Esophagus squamous epithelium (tissue), 5 donors: ENCODE data around the gene ASF1A. TPM values are rescaled to one million over a fixed set of nuclear protein-coding genes. Genes with fewer than 3 reads are reported as not detected.
"Not testable (repeated sequence)": the region's sequence is repeated elsewhere in the genome, so short reads cannot be mapped to it uniquely, and the experiment has no call there.

ENCODE experiments used
- DNase-seq: peaks from one replicate; lab custom pipeline; 2025; lab: John Stamatoyannopoulos, UW
- H3K27ac ChIP-seq, 4 donors: fragments of 200-600 bp; sonication (generic); one replicate each; pipeline ENCODE4 v1.5.1; 2016 to 2019; ENCODE audit warnings: mild to moderate bottlenecking in 1 of 4
- H3K27me3 ChIP-seq, 4 donors: fragments of 200-600 bp; sonication (generic); 1 replicate in 3 of 4; 2 replicates in 1 of 4; pipeline versions ENCODE4 v1.5.1 to v1.6.0; 2017 to 2021; ENCODE audit warnings: antibody characterized with exemption in 1 of 4
- H3K36me3 ChIP-seq, 3 donors: fragments of 200-600 bp; sonication (generic); one replicate each; pipeline ENCODE4 v1.5.1; 2016 to 2019
- H3K4me1 ChIP-seq, 3 donors: fragments of 200-600 bp; sonication (generic); one replicate each; pipeline ENCODE4 v1.5.1; 2017 to 2019
- H3K4me3 ChIP-seq, 4 donors: fragments of 200-600 bp; sonication (generic); 1 replicate in 3 of 4; 2 replicates in 1 of 4; pipeline ENCODE4 v1.5.1; 2016 to 2019; ENCODE audit warnings: mild to moderate bottlenecking in 2 of 4, moderate library complexity in 1 of 4
- H3K9me3 ChIP-seq, 3 donors: fragments of 200-600 bp; sonication (generic); one replicate each; pipeline ENCODE4 v1.5.1; 2016 to 2019
- CTCF ChIP-seq, 6 experiments: fragments of 450-650 bp in 4 of 6; fragments of 200-600 bp in 2 of 6; sonication (generic) in 2 of 6; IDR thresholded peaks; one replicate each; pipeline ENCODE4 v1.5.1; 2016 to 2019; ENCODE audit warnings: antibody characterized with exemption in 6 of 6, mild to moderate bottlenecking in 4 of 6, moderate library complexity in 4 of 6
- POLR2A ChIP-seq, 4 donors: fragments of 450-650 bp; IDR thresholded peaks; one replicate each; pipeline ENCODE4 v1.6.1; 2017; ENCODE audit warnings: antibody characterized with exemption in 4 of 4, mild to moderate bottlenecking in 4 of 4, moderate library complexity in 3 of 4
- WGBS, 2 donors: methylation state at CpG; one replicate each; pipeline ENCODE4 v1.1.5; 2018; 5-methylcytosine and 5-hydroxymethylcytosine counted together
- intact Hi-C: fragments of 100-400 bp; cut with DNase I; formaldehyde crosslinking; loops from one replicate; pipeline ENCODE4 v1.15.0; 2022
- total RNA-seq, 4 donors: library from RNA; depleted of rRNA; stranded (reverse); fragments of >200 nt; gene quantifications; one replicate each; pipeline ENCODE4 v1.1.0, GENCODE V29; 2016
- donor health status: DM: yes; HTN: yes; CAD: no.

ASF1A gene
- total RNA-seq, 4 donors from 2014 or later = 10.0 to 16.5 (median 11.9) TPM

- intact Hi-C loops = no loop called here
- WGBS, 2 donors = 35 to 38% methylated on average over 2 of the region's 2 CpGs
- peaks cover 0 to 14% (median 12%) of the 10 kb centered on the region in 3 donors for H3K4me1 ChIP-seq
- H3K4me3 ChIP-seq = no peak overlapping the region
- H3K27ac ChIP-seq = no peak overlapping the region
- no peaks in the 10 kb centered on the region for H3K9me3 ChIP-seq
- TF ChIP-seq POLR2A (IDR thresholded peaks at IDR 0.05) (no peak), CTCF (IDR thresholded peaks at IDR 0.05) (no peak)
- peaks cover 0 to 20% (median 0%) of the 10 kb centered on the region in 3 donors for H3K36me3 ChIP-seq
- no peak for DNase-seq
- no peaks in the 10 kb centered on the region for H3K27me3 ChIP-seq
Measured at GRCh38 chr6:118865100-118865391, 28.9 kb upstream of the ASF1A start.

GRCh38 chr6:118867181-118867580 lies 26.8 kb upstream of the ASF1A start:
- TF ChIP-seq CTCF (IDR thresholded peaks at IDR 0.05) = no peak
- peaks cover 0 to 14% (median 12%) of the 10 kb centered on the region in 3 donors for H3K4me1 ChIP-seq
- no peak overlapping the region for H3K27ac ChIP-seq
- no peak overlapping the region for H3K4me3 ChIP-seq
- DNase-seq = no peak
- peaks cover 0 to under 1% (median 0%) of the 10 kb centered on the region in 3 donors for H3K36me3 ChIP-seq
- WGBS, 2 donors = 87 to 92% methylated on average over 4 of the region's 4 CpGs
- no peaks in the 10 kb centered on the region for H3K9me3 ChIP-seq
- no peaks in the 10 kb centered on the region for H3K27me3 ChIP-seq
- intact Hi-C loops = no loop called here

GRCh38 chr6:118868901-118869300 lies 25.1 kb upstream of the ASF1A start:
- intact Hi-C loops, H3K9me3 ChIP-seq, DNase-seq, H3K27me3 ChIP-seq, H3K36me3 ChIP-seq, H3K4me3 ChIP-seq, H3K27ac ChIP-seq: not testable (repeated sequence)
- 93 to 100% methylated on average over 2 of the region's 2 CpGs for WGBS, 2 donors
- peaks cover 0 to 14% (median 12%) of the 10 kb centered on the region in 3 donors for H3K4me1 ChIP-seq

- no peak overlapping the region for H3K27ac ChIP-seq
- H3K4me1 ChIP-seq = peaks cover 0 to 12% (median 10%) of the 10 kb centered on the region in 3 donors
- H3K36me3 ChIP-seq = no peaks in the 10 kb centered on the region
- no peak overlapping the region for H3K4me3 ChIP-seq
- no peak for TF ChIP-seq POLR2A (IDR thresholded peaks at IDR 0.05)
- no peak for TF ChIP-seq CTCF (IDR thresholded peaks at IDR 0.05)
- no peaks in the 10 kb centered on the region for H3K9me3 ChIP-seq
- intact Hi-C loops = no loop called here
- no peak for DNase-seq
- H3K27me3 ChIP-seq = no peaks in the 10 kb centered on the region
- 39 to 63% methylated on average over 2 of the region's 2 CpGs for WGBS, 2 donors
Measured at GRCh38 chr6:118869350-118869749, 24.6 kb upstream of the ASF1A start.

- Histone ChIP-seq H3K27me3 (no peaks in the 10 kb centered on the region), H3K4me1 (peaks cover 0 to 6% (median 4%) of the 10 kb centered on the region in 3 donors), H3K27ac (no peak overlapping the region), H3K4me3 (no peak overlapping the region), H3K36me3 (no peaks in the 10 kb centered on the region), H3K9me3 (no peaks in the 10 kb centered on the region)
- intact Hi-C loops = no loop called here
- 89 to 98% methylated on average over 2 of the region's 2 CpGs for WGBS, 2 donors
- TF ChIP-seq POLR2A (IDR thresholded peaks at IDR 0.05) (no peak), CTCF (IDR thresholded peaks at IDR 0.05) (no peak)
- no peak for DNase-seq
Measured at GRCh38 chr6:118869894-118870589, 23.9 kb upstream of the ASF1A start.
